ENCODE data around the gene DPP9.

DPP9 gene

GRCh38 chr19:4654437-4655361 is 68.9 kb downstream of the DPP9 start:
- H2AFZ ChIP-seq (ENCODE audit: low read depth, low read length) = no peak overlapping the region
- no peak overlapping the region for H3K9ac ChIP-seq (ENCODE audit: low read length)
- H3K27me3 ChIP-seq (ENCODE audit: low read depth, low read length) = no peaks in the 10 kb centered on the region
- TF ChIP-seq CTCF (IDR thresholded peaks at IDR 0.05; ENCODE audit: low read depth, low read length) (no peak), EZH2phosphoT487 (IDR thresholded peaks at IDR 0.05; ENCODE audit: low read depth) (no peak)
- no peaks in the 10 kb centered on the region for H3K9me3 ChIP-seq (ENCODE audit: insufficient read depth, low read length)
- no peak overlapping the region for H3K27ac ChIP-seq (ENCODE audit: low read length)
- no peaks in the 10 kb centered on the region for H3K4me1 ChIP-seq (ENCODE audit: low read length)
- peaks cover 26% of the 10 kb centered on the region for H3K36me3 ChIP-seq (replicated peaks; ENCODE audit: low read depth, low read length)
- H4K20me1 ChIP-seq (ENCODE audit: insufficient read depth, low read length) = no peaks in the 10 kb centered on the region
- H3K4me2 ChIP-seq (ENCODE audit: low read length) = no peak overlapping the region
- H3K79me2 ChIP-seq (ENCODE audit: low read length) = no peaks in the 10 kb centered on the region
- no peak overlapping the region for H3K4me3 ChIP-seq (ENCODE audit: low read length)

- Histone ChIP-seq H3K4me2 (ENCODE audit: low read length) (no peak overlapping the region), H3K27me3 (ENCODE audit: low read depth, low read length) (no peaks in the 10 kb centered on the region), H4K20me1 (ENCODE audit: insufficient read depth, low read length) (0 out of 2 replicates have a peak, but pooled peaks cover 3% of the 10 kb centered on the region), H3K9me3 (ENCODE audit: insufficient read depth, low read length) (no peaks in the 10 kb centered on the region), H3K9ac (ENCODE audit: low read length) (no peak overlapping the region), H3K4me3 (ENCODE audit: low read length) (no peak overlapping the region), H3K79me2 (ENCODE audit: low read length) (0 out of 2 replicates have a peak, but pooled peaks cover 4% of the 10 kb centered on the region), H3K27ac (ENCODE audit: low read length) (no peak overlapping the region), H2AFZ (ENCODE audit: low read depth, low read length) (no peak overlapping the region), H3K36me3 (replicated peaks; ENCODE audit: low read depth, low read length) (peaks cover 22% of the 10 kb centered on the region), H3K4me1 (ENCODE audit: low read length) (no peaks in the 10 kb centered on the region)
- no peak for TF ChIP-seq EZH2phosphoT487 (IDR thresholded peaks at IDR 0.05; ENCODE audit: low read depth)
- TF ChIP-seq CTCF (IDR thresholded peaks at IDR 0.05; ENCODE audit: low read depth, low read length) = no peak
These were observed 69.7 kb downstream of the DPP9 start for GRCh38 chr19:4653793-4654436.

GRCh38 chr19:4652075-4652474 is 71.6 kb downstream of the DPP9 start:
- Histone ChIP-seq H3K9me3 (ENCODE audit: insufficient read depth, low read length) (no peaks in the 10 kb centered on the region), H3K9ac (ENCODE audit: low read length) (no peak overlapping the region), H3K4me2 (ENCODE audit: low read length) (no peak overlapping the region), H3K79me2 (ENCODE audit: low read length) (0 out of 2 replicates have a peak, but pooled peaks cover 4% of the 10 kb centered on the region), H3K27me3 (ENCODE audit: low read depth, low read length) (no peaks in the 10 kb centered on the region), H2AFZ (ENCODE audit: low read depth, low read length) (no peak overlapping the region), H3K36me3 (replicated peaks; ENCODE audit: low read depth, low read length) (peaks cover 15% of the 10 kb centered on the region), H4K20me1 (ENCODE audit: insufficient read depth, low read length) (0 out of 2 replicates have a peak, but pooled peaks cover 3% of the 10 kb centered on the region), H3K4me3 (ENCODE audit: low read length) (no peak overlapping the region), H3K27ac (ENCODE audit: low read length) (no peak overlapping the region), H3K4me1 (ENCODE audit: low read length) (peaks cover 13% of the 10 kb centered on the region)
- TF ChIP-seq EZH2phosphoT487 (IDR thresholded peaks at IDR 0.05; ENCODE audit: low read depth) = no peak
- no peak for TF ChIP-seq CTCF (IDR thresholded peaks at IDR 0.05; ENCODE audit: low read depth, low read length)

- H3K36me3 ChIP-seq (replicated peaks; ENCODE audit: low read depth, low read length) = peaks cover 14% of the 10 kb centered on the region
- no peak overlapping the region for H3K4me2 ChIP-seq (ENCODE audit: low read length)
- no peaks in the 10 kb centered on the region for H3K9me3 ChIP-seq (ENCODE audit: insufficient read depth, low read length)
- H3K4me1 ChIP-seq (ENCODE audit: low read length) = peaks cover 13% of the 10 kb centered on the region
- no peak overlapping the region for H2AFZ ChIP-seq (ENCODE audit: low read depth, low read length)
- H3K27ac ChIP-seq (ENCODE audit: low read length) = no peak overlapping the region
- no peak overlapping the region for H3K4me3 ChIP-seq (ENCODE audit: low read length)
- H3K27me3 ChIP-seq (ENCODE audit: low read depth, low read length) = no peaks in the 10 kb centered on the region
- 0 out of 2 replicates have a peak, but pooled peaks cover 6% of the 10 kb centered on the region for H3K79me2 ChIP-seq (ENCODE audit: low read length)
- 0 out of 2 replicates have a peak, but pooled peaks cover 3% of the 10 kb centered on the region for H4K20me1 ChIP-seq (ENCODE audit: insufficient read depth, low read length)
- no peak overlapping the region for H3K9ac ChIP-seq (ENCODE audit: low read length)
- no peak for TF ChIP-seq EZH2phosphoT487 (IDR thresholded peaks at IDR 0.05; ENCODE audit: low read depth)
- TF ChIP-seq CTCF (IDR thresholded peaks at IDR 0.05; ENCODE audit: low read depth, low read length) = no peak
These were observed 73.5 kb downstream of the DPP9 start for GRCh38 chr19:4650159-4650558.
